Stimulated activated CD8-positive, alpha-beta memory T cell treated with anti-CD3 and anti-CD28 coated beads, Interleukin-12 subunit alpha, Interleukin-12 subunit beta, amount 100 ng/mL, for 1 hour (primary cell): ENCODE measurements around the gene SEC22B.
"Not testable (repeated sequence)": the region's sequence is repeated elsewhere in the genome, so short reads cannot be mapped to it uniquely, and the experiment has no call there.

Experiments used
- DNase-seq: peaks from one replicate; pipeline ENCODE4 v3.0.0-alpha.2; 2020; ENCODE audit warnings: low read depth

SEC22B gene

DNA sequence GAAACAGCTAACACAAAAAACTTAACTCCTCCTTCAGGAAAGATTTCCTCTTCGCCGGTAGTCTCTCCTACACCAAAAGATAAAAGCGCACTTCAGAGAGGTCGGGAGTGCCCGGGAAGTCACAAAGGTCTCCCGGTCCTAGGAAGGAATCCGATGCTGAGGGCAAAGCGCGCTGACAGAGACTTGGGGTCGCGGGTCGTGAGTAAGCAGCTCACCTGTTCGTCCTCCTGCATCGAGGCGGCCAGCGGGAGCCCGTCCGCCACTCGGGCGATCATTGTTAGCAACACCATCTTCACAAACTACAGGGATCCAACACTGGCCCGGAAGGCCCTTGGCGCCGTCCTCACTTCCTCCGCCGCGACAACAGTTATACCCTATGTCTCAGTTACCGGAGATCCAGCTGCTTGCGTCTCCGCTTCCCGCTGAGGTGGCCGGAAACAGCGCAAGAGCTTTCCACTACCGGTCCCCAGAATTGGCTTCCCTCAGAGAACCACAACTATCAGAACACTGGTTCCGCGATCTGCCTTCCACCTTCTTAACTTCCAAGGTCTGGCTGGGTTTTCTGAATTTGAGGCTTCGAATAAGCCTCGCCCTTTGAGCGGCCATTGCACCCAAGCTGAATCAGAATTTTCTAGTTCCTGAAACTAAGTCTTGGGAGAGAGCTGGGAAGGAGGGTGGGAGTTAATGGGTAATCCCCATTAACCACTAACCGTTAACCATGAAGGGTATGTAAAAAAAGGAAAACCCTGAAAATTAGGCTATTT is at the start of gene SEC22B:
TSS of gene SEC22B (minus strand) at position 429 of the 764 bp plus-strand sequence. CDS start at position 290, 139 bp downstream.
- DNase-seq, result peak; percentile 81

DNA sequence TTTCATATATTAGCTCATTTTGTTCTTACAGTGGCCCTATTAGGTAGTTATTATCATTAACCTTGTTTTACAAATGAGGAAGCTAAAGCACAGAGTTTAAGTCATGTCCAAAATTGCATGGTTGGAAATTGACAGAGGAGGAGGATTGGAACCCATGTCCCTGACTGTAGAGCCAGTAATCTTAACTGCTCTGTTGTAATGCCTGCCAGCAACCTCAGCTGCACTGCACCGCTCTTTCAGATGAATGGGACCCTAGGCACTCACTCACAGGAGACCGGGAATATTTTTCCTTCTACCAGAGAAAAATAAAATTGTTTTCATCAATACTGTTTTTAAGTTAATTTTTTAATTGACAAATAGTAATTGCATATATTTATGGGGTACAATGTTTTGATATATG is 41.6 kb upstream of the SEC22B start:
- not testable (repeated sequence) for DNase-seq

DNA sequence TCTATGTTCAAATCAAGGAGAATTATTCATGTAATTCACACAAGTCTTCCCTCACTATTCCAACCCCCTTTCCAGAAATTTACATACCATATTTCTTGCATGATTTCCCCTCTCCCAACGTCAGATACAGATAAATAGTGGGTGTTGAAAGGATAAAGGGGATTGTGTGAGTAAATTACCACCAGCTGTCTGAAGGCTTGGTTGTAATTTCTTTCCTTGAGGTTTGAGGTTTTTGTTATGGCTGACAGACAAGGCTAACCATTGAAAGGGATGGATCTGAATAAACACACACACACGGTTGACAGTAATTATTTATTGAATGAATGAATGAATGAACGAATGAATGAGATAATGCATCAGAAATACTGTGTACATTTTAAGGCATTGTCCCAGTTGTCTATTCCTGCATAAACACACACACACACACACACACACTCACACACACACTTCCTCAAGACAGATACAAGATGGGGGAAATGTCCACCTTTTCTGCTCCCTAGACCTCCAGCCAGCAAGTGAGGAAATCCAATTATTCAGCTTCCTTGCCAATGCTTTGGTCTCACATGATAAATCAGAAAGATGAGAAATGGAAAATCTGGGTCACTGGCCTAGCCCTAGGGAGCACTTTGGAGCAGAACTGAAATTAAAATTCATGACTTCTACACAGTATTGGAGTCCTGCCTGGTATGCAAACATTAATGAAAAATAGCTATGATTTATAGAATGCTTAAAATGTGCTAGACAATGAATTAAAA is 41.0 kb upstream of the SEC22B start:
- not testable (repeated sequence) for DNase-seq

DNA sequence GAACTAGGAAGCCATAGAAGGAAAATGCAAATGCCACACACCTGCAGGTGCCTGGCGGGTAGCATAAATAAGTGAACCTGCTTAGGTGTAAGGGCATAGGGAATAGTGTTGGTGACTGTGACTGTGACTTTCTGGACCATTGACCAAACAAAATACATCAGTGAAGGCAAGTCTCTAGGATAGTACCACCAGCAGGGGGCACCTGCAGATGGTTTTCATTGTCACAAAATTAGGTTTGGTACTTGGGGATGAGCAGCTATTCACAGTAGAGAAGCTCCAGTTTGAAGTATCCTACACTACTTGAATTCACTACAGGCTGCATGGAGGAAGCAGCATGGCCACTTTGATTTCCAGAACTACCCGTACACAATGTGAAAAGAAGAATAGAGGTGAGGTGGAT is 37.3 kb upstream of the SEC22B start:
- DNase-seq, result not testable (repeated sequence)

DNA sequence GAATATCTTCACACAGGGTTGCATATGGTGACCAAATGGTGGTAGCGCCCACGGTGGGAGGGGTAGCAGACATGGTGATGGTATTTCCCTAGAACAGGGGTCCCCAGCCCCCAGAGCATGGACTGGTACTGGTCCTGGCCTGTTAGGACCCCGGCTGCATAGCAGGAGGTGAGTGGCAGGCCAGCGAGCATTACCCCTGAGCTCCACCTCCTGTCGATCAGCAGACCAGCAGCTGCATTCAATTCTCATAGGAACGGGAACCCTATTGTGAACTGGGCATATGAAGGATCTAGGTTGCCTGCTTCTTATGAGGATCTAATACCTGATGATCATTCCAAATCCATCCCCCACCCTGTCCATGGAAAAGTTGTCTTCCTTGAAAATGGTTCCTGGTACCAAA is 34.4 kb upstream of the SEC22B start:
- DNase-seq, result not testable (repeated sequence)

DNA sequence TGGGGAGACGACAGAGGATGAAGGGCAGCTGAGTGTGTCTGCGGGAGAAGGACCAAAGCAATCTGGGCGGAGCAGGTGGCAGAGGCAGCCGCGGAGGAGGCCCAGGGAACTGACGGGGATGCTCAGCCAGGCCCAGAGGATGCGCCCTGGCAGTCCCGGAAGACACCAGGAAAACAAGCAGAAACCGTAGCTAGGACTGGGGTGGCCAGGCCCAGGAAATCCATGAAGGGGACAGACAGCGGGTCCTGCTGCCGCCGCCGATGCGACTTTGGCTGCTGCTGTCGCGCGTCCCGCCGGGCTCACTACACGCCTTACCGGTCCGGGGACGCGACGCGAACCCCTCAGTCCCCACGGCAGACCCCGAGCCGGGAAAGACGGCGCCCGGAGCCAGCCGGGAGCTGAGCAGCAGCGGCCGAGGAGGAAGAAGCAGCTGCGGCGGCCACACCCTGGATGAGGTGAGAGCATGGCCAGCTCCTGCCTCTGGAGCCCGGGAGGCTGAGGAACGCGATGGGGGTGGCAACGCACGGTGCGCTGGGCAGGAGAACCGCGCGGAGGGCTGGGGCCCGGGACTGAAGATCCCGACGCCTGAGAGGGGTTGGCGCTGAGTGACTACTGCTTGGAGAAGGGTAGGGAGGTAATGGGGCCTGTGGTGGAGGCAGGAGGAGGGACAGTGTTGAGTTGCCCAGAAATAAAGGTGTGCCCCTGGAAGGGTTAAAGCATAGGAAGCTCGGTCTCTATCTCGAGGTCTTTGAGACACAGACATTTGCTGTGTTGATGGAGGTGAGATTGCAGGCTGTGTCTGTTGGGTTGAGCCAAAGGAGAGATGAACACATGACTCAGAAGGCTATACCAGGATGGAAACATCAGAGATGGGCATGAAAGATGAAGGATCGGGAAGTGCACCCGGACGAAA is 20.8 kb upstream of the SEC22B start:
- not testable (repeated sequence) for DNase-seq

DNA sequence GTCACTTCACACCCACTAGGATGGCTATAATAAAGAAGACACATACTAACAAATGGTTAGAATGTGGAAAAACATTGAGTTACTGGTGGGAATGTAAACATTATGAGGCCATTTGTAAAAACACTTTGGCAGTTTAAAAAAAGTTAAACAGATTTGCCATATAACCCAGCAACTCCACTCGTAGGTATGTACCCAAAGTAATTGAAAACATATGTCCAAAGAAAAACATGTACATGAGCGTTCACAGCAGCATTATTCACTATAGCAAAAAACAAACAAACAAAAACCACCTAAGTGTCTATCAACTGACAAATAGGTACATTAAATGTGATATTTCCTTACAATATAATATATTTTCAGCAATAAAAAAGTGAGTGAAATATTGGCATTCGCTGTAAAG is 12.3 kb upstream of the SEC22B start:
- DNase-seq, result not testable (repeated sequence)

DNA sequence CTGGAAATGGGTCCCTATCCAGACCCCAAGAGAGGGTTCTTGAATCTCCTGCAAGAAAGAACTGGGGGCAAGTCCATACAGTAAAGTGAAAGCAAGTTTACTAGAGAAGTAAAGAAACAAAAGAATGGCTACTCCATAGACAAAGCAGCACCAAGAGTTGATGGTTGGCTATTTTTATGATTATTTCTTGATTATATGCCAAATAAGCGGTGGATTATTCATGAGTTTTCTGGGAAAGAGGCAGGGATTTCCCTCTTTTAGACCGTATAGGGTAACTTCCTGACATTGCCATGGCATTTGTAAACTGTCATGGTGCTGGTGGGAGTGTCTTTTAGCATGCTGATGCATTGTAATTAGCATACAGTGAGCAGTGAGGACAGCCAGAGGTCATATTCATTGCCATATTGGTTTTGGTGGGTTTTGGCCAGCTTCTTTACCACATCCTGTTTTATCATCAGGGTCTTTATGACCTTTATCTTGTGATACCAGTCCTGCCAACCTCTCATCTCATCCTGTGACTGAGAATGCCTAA is 5.9 kb upstream of the SEC22B start:
- DNase-seq, result not testable (repeated sequence)

DNA sequence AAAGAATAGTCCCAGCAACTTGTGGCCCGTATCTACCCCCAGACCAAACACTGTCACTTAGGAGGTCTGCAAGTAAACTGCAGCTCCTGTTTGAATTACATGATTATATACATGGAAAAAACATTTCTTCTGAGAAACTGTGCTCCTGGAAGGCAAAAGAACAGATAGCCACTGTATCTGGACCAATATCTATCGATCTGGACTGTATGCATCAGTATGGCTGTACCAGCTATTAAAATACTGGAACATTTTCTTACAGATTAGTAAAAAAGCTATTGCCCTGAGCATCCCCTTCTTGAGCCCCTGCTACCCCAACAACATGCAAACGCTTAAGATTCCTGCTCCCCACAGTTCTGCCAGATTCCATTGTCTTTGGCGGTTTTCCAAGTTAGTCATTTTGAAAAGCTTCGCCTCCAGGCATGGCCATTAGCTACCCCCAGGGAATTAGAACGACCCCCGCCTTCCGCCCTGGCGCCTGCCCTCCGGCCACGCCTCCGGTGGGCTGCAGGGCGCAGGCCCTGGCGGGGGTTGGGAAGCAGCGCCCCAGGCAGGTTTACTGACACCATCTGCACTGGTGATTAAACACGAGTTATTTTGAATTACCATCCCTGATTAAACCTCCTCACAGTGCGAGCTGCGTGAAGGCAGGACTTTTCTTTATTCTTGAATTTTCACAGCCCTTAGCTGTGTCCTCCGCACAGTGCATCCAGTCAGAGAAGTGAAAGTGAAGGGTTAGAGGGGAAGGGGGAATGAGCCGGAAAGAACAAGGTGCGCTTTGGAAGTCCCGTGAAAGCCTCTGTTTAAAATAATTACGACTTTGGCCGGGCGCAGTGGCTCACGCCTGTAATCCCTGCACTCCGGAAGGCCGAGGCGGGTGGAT is 3.7 kb upstream of the SEC22B start:
- not testable (repeated sequence) for DNase-seq

DNA sequence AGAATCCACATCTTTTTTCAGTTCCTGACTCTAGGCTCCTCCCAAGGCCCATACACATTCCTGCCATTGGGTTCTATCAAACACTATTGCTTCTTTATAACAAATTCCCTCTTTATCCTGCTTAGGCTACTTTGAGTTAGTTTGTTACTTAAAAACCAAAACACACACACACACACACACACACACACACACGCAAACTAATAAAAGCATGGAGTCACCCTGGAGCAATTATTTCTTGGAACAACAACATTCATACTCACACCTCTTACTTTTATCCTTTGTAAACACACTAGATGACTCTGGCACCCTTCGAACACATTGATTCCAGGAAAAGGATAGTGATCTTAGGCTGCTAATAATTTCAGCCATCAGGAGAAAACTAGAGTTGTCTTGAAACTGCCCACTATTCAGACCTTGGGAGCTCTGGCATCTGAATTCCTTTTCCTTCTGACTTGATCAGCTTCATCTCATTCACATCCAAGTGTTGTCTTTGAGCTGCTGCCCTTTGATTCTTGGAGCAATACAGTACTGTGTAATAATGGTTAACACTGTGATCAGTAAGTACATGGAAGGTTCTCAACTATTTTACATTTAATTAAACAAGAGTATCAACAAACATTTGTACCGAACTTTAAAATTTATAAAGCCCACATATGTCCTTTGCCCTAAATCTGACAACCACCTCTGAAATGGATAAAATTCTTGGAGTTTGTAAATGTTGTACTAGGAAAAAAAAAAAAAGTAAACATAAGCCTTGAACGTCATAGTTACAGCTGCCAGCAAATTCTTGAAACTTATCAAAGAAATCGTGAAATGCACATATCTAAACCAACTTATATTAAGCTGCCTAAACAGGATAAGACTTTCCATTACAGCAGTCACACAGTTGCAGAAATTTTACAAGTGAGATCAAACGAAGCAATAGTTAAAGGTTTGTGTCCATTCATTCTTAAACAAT is 2.8 kb upstream of the SEC22B start:
- DNase-seq, result no peak

DNA sequence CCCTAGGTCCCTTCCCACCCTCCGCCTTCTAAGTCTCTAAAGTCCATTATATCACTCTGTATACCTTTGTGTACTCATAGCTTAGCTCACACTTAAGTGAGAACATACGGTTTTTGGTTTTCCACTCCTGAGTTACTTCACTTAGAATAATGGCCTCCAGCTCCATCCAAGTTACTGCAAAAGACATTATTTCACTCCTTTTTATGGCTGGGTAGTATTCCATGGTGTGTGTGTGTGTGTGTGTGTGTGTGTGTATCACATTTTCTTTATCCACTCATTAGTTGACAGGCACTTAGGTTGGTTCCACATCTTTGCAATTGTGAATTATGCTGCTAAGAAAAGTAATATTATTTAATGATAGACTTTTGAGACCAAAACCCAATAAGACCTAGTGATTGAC is 1.7 kb upstream of the SEC22B start:
- not testable (repeated sequence) for DNase-seq

DNA sequence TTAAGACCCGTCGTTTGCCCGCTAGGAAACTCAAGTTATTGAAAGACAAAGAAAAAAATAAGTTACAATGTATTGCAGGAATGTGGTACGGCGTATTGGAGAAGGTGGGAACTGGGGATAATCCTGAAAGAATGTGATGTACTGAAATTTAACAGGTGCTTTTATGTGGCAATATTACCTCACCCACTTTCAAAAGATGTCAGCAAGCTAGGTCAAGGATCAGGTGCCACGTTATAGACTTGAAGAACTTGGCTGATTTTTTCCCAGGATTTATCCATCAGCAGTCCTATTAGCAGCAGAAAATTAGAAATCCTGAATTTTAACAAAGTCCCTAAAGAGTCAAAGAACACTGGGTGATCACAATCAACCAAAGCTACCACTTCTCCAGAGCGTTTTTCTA is 632 bp downstream of the SEC22B start:
- DNase-seq, result not testable (repeated sequence)

DNA sequence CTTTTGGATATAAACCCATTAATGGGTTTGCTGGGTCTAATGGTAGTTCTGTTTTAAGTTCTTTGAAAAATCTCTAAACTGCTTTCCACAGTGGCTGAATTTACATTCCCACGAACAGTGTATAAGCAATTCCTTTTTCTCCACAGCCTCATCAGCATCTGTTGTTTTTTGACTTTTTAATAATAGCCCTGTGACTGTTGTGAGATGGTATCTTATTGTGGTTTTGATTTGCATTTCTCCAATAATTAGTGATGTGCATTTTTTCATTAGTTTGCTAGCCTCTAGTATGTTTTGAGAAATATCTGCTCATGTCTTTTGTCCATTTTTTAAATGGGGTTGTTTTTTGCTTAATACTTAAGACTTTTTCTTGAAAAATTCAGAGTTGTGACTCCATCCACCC is 11.6 kb downstream of the SEC22B start:
- DNase-seq, result not testable (repeated sequence)

DNA sequence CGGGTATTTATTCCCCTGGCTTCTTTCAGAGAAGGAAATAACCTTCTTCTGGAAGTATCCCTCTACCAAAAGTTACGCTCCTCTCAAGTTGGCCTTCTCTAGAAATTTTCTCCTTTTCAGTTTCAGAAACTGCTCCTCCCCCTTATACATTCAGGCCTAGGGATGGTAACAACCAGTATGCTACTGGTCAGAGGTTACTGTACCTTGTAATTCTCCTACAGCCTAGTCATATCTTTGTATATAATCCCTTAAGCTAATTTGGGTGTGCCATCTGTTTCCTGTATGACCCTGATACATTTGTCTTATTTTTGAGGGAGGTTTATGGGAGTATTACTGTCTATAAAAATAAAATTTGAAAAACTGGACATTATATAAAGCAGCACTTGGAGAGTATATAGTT is 14.3 kb downstream of the SEC22B start:
- not testable (repeated sequence) for DNase-seq

DNA sequence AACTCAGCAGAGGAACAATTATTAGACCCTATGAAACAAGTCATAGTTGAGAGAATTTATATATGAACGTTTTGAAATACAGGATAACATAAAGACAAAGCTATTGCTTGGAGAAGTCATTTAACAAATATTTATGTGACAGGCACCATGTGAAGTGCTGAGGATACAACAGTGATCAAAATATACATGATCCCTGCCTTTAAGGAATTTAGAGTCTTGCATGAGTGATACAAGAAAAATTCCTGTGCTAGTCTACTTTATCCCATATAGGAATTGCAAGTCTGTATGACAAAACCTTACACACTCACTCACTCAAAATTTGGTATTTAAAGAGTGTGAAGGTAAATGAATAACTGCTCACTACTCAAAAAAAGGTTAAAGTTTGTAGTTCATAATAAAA is 17.8 kb downstream of the SEC22B start:
- not testable (repeated sequence) for DNase-seq

DNA sequence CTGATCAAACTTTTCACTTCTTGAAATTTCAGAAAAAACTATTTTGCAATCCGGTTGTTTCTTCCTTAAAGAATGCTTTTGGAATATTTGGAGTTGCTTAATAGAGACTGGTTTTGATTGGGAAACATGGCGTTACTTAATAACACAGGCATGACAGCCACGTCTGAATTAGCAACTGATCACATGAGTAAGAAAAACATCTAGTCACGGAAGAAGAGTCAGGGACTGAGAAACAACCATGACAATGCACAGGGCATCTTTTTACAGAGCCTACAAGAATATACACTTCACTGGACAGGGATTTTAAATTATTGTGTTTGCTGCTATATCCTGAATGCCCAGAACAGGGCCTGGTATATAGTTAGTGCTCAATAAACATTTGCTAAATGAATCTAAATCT is 18.2 kb downstream of the SEC22B start:
- DNase-seq, result not testable (repeated sequence)

DNA sequence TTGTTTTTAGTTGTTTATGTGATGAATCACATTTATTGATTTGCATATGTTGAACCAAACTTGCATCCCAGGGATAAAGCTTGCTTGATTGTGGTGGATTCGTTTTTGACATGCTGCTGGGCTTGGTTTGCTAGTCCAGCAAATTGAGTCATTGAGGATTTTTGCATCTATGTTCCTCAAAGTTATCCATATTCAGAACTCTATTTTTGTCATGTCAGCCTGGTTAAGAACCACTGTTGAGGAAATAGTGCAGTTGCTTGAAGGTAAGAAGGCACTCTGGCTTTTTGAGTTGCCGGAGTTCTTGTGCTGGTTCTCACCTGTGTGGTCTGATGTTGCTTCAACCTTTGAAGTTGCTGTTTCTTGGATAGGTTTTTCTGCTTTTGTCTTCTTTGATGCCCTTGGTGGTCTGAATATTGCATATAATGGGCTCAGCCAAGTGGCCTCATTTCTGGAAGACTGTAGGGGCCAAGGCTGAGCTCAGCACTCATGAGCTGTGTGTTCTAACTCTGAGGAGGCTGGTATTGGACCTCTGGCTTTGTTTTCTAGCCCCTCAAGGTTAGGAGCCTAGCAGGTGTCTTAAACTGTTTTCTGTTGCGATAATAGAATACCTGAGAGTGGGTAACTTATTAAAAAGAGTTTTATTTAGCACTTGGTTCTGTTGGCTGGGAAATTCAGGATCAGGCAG is 26.0 kb downstream of the SEC22B start:
- DNase-seq, result not testable (repeated sequence)

DNA sequence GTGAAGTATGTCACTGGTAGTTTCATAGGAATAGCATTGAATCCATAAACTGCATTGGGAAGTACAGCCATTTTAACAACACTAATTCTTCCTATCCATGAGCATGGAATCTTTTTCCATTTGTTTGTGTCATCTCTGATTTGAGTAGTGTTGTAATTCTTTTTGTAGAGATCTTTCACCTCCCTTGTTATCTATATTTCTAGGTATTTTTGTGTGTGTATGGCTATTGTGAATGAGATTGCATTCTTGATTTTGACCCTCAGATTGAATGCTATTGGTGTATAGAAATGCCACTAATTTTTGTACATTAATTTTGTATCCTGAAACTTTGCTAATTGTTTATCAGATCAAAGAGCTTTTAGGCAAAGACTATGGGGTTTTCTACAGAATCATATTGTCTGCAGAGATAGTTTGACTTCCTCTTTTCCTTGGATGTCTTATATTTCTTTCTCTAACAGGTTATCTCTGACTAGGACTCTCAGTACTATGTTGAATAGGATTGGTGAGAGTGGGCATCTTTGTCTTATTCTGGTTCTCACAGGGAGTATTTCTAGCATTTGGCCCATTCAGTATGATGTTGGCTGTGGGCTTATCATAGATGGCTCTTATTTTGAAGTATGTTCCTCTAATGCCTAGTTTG is 26.8 kb downstream of the SEC22B start:
- not testable (repeated sequence) for DNase-seq

DNA sequence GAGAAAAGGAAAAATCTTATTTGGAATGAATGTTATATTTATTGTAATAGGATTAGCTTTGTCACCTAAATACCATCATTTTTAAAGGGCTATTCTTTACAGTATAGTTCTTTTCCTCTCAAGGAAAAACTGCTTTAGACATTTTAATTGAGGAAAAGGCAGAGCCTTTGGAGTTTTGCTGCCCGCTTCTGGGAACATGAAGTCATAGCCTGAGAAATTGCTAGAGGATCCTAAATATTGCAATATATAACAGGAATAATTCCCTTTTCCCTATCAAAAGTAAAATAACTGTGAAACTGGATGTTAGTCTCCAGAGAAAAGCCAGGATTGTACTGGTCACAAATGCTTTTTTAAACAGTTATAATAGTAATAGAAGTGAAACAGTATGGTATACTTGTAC is 30.5 kb downstream of the SEC22B start:
- DNase-seq, result not testable (repeated sequence)
